Jurkat, Clone E6-1 (cell line): Measurements from ENCODE around the gene KCNMB2.
A peak's percentile ranks its signal among the peaks of the same experiment; 100 is the strongest.

ENCODE experiments used
- DNase-seq: peaks from one replicate; pipeline ENCODE4 v3.0.0-alpha.2; 2011; ENCODE audit warnings: low read depth, low spot score
- H3K4me3 ChIP-seq: 2 replicates; pipeline ENCODE4 v1.5.1; 2011; ENCODE audit warnings: mild to moderate bottlenecking, low read length, control low read depth, moderate library complexity

KCNMB2 gene

GRCh38 chr3:178628037-178628436 lies 91.8 kb downstream of the KCNMB2 start:
- H3K4me3 ChIP-seq, result no peak overlapping the region
- no peak for DNase-seq

- DNase-seq, result no peak
- H3K4me3 ChIP-seq, result no peak overlapping the region
Observed at GRCh38 chr3:178629430-178630178, 93.4 kb downstream of the KCNMB2 start.

GRCh38 chr3:178631950-178632349 lies 95.7 kb downstream of the KCNMB2 start:
- DNase-seq, result no peak
- H3K4me3 ChIP-seq, result no peak overlapping the region

- DNase-seq, result no peak
- no peak overlapping the region for H3K4me3 ChIP-seq
Observed at GRCh38 chr3:178634975-178635374, 98.7 kb downstream of the KCNMB2 start.

GRCh38 chr3:178637802-178638201 lies 101.6 kb downstream of the KCNMB2 start:
- no peak overlapping the region for H3K4me3 ChIP-seq
- DNase-seq, result no peak

GRCh38 chr3:178645503-178645902 lies 109.3 kb downstream of the KCNMB2 start:
- no peak overlapping the region for H3K4me3 ChIP-seq
- no peak for DNase-seq

GRCh38 chr3:178646186-178646862 lies 110.1 kb downstream of the KCNMB2 start:
- no peak overlapping the region for H3K4me3 ChIP-seq
- no peak for DNase-seq

- no peak overlapping the region for H3K4me3 ChIP-seq
- DNase-seq, result no peak
Observed at GRCh38 chr3:178655488-178655887, 119.3 kb downstream of the KCNMB2 start.

GRCh38 chr3:178658694-178659325 lies 122.6 kb downstream of the KCNMB2 start:
- H3K4me3 ChIP-seq, result no peak overlapping the region
- no peak for DNase-seq

- no peak for DNase-seq
Observed at GRCh38 chr3:178663201-178663934, 127.1 kb downstream of the KCNMB2 start.

GRCh38 chr3:178665747-178666146 lies 129.5 kb downstream of the KCNMB2 start:
- no peak for DNase-seq
- no peak overlapping the region for H3K4me3 ChIP-seq

More at GRCh38 chr3:178663201-178663934, 127.1 kb downstream of the KCNMB2 start:
- no peak overlapping the region for H3K4me3 ChIP-seq

GRCh38 chr3:178669022-178669601 lies 132.9 kb downstream of the KCNMB2 start:
- no peak overlapping the region for H3K4me3 ChIP-seq
- no peak for DNase-seq

GRCh38 chr3:178669758-178670157 lies 133.5 kb downstream of the KCNMB2 start:
- peak; percentile 56 for DNase-seq
- H3K4me3 ChIP-seq, result no peak overlapping the region

GRCh38 chr3:178671377-178671776 lies 135.1 kb downstream of the KCNMB2 start:
- H3K4me3 ChIP-seq, result peak overlapping the region; percentile 10
- no peak for DNase-seq

GRCh38 chr3:178671791-178672190 lies 135.6 kb downstream of the KCNMB2 start:
- peak overlapping the region; percentile 10; the same call in 1 of the 2 replicates for H3K4me3 ChIP-seq
- peak; percentile 48 for DNase-seq

GRCh38 chr3:178672275-178672674 lies 136.0 kb downstream of the KCNMB2 start:
- DNase-seq, result no peak
- H3K4me3 ChIP-seq, result no peak overlapping the region

GRCh38 chr3:178673529-178673928 lies 137.3 kb downstream of the KCNMB2 start:
- H3K4me3 ChIP-seq, result no peak overlapping the region
- no peak for DNase-seq

- DNase-seq, result no peak
- H3K4me3 ChIP-seq, result no peak overlapping the region
Observed at GRCh38 chr3:178676077-178676476, 139.8 kb downstream of the KCNMB2 start.
